K562 (cell line): ENCODE results near the gene KCNQ4. TPM values are rescaled to one million over a fixed set of nuclear protein-coding genes. Genes with fewer than 3 reads are reported as not detected.

Experiments
- ATAC-seq: fragments of 200-7000 bp; cut with Tn5 transposase; 3 replicates; pipeline ENCODE4 v1.9.1; 2020; ENCODE audit warnings: moderate library complexity
- BruUV-seq: library from RNA; stranded (reverse); fragments of 400-500 nt; replicated peaks from 2 replicates; lab custom pipeline; 2021; lab: Mats Ljungman, UMichigan
- CTCF ChIA-PET: fragments of 300-600 bp; formaldehyde crosslinking; extraction: SDS; loops from one replicate; lab custom pipeline; 2021; ENCODE audit warnings: low intra/inter-chr PET ratio; lab: Yijun Ruan, JAX
- POLR2A ChIA-PET: fragments of 300-600, 350-650 bp; sonication (Branson Sonifier 250); formaldehyde crosslinking; extraction: SDS; loops from one replicate; lab custom pipeline; 2021; ENCODE audit warnings: antibody characterized with exemption, inconsistent platforms; lab: Yijun Ruan, JAX
- DNase-seq, 4 experiments: peaks; one replicate each; pipeline versions ENCODE4 v3.0.0 to v3.0.0-alpha.2; 2011 to 2018; ENCODE audit warnings: low spot score in 3 of 4, mixed read lengths in 3 of 4; ENCODE audit errors: extremely low read depth in 1 of 4
- FAIRE-seq: peaks from 2 replicates; lab custom pipeline; 2011; peaks lifted over from hg19 to GRCh38; lab: Jason Lieb, UNC
- H2AFZ ChIP-seq: 2 replicates; pipeline ENCODE4 v1.6.0; 2011; ENCODE audit warnings: low read depth, low read length, control low read depth, inconsistent platforms
- H3K27ac ChIP-seq: fragments of 200-600 bp; 3 replicates; pipeline ENCODE4 v1.8.0; 2011; ENCODE audit warnings: low read depth, mild to moderate bottlenecking, control low read depth, inconsistent platforms, low read length, moderate library complexity, mixed read lengths; ENCODE audit errors: extremely low read depth
- H3K27me3 ChIP-seq, 2 experiments: fragments of 300-600 bp in 1 of 2; 2 replicates in 1 of 2; 3 replicates in 1 of 2; pipeline versions ENCODE4 v1.6.0 to v1.8.0; 2011; ENCODE audit warnings: inconsistent platforms in 2 of 2, low read length in 2 of 2, mild to moderate bottlenecking in 1 of 2, mixed read lengths in 1 of 2, moderate library complexity in 1 of 2; ENCODE audit not compliant: control insufficient read depth in 2 of 2, insufficient read depth in 2 of 2
- H3K36me3 ChIP-seq: fragments of 300-600 bp; 3 replicates; pipeline ENCODE4 v1.8.0; 2011; ENCODE audit warnings: mild to moderate bottlenecking, low read length, inconsistent platforms; ENCODE audit not compliant: control insufficient read depth, insufficient read depth
- H3K4me1 ChIP-seq, 2 experiments: fragments of 200-600 bp in 1 of 2; replicated peaks in 1 of 2; 2 replicates in 1 of 2; 3 replicates in 1 of 2; pipeline versions ENCODE4 v1.5.1 to v1.8.0; 2011; ENCODE audit warnings: inconsistent platforms in 2 of 2, low read length in 2 of 2, mild to moderate bottlenecking in 1 of 2, mixed read lengths in 1 of 2, moderate library complexity in 1 of 2; ENCODE audit not compliant: control insufficient read depth in 2 of 2, insufficient read depth in 2 of 2
- H3K4me2 ChIP-seq: 2 replicates; pipeline ENCODE4 v1.6.1; 2011; ENCODE audit warnings: low read length, control low read depth, inconsistent platforms, mixed read lengths; ENCODE audit not compliant: insufficient read depth
- H3K4me3 ChIP-seq: fragments of 200-600 bp; sonication (generic), shearing (Covaris generic); 2 replicates; pipeline ENCODE4 v1.5.1; 2016; ENCODE audit warnings: control low read depth, inconsistent platforms
- H3K79me2 ChIP-seq: fragments of 200-600 bp; 3 replicates; pipeline ENCODE4 v1.8.0; 2011; ENCODE audit warnings: low read length, inconsistent platforms; ENCODE audit not compliant: control insufficient read depth, insufficient read depth
- H3K9ac ChIP-seq, 2 experiments: 2 replicates each; pipeline versions ENCODE4 v1.6.0 to v1.6.1; 2011; ENCODE audit warnings: low read depth in 2 of 2, low read length in 2 of 2, control low read depth in 1 of 2, inconsistent platforms in 1 of 2, mild to moderate bottlenecking in 1 of 2, mixed read lengths in 1 of 2; ENCODE audit not compliant: insufficient read depth in 1 of 2
- H3K9me1 ChIP-seq: one replicate; pipeline ENCODE4 v1.6.0; 2011; ENCODE audit warnings: inconsistent platforms, mild to moderate bottlenecking, low read length, moderate library complexity; ENCODE audit not compliant: control insufficient read depth, insufficient read depth
- H3K9me3 ChIP-seq: replicated peaks from 2 replicates; pipeline ENCODE4 v1.5.1; 2011; ENCODE audit warnings: low read depth, low read length, inconsistent platforms; ENCODE audit not compliant: control insufficient read depth, insufficient read depth
- H4K20me1 ChIP-seq: replicated peaks from 2 replicates; pipeline ENCODE4 v1.6.1; 2011; ENCODE audit warnings: low read length, inconsistent platforms, mixed read lengths; ENCODE audit not compliant: control insufficient read depth, insufficient read depth
- BRCA1 ChIP-seq, 2 experiments: fragments of 450-650 bp in 1 of 2; sonication (generic) in 1 of 2; formaldehyde crosslinking in 1 of 2; IDR thresholded peaks; 2 replicates each; pipeline versions ENCODE4 v1.5.0 to v1.6.1; 2017 to 2020; ENCODE audit warnings: mild to moderate bottlenecking in 1 of 2, missing genetic modification reagents in 1 of 2
- CAMTA2 ChIP-seq: fragments of 250-450 bp; sonication (Bioruptor Pico); conservative IDR thresholded peaks from 2 replicates; pipeline ENCODE4 v1.5.1; 2022
- CBFA2T3 ChIP-seq: fragments of 450-650 bp; IDR thresholded peaks from 2 replicates; pipeline ENCODE4 v1.6.1; 2017
- CBFB ChIP-seq: sonication (generic); formaldehyde crosslinking; IDR thresholded peaks from 2 replicates; pipeline ENCODE4 v1.4.0; 2020; ENCODE audit warnings: mild to moderate bottlenecking, missing genetic modification reagents
- DACH1 ChIP-seq: fragments of 450-650 bp; IDR thresholded peaks from 2 replicates; pipeline ENCODE4 v1.6.1; 2018; ENCODE audit not compliant: partially characterized antibody
- DMBX1 ChIP-seq: fragments of 250-450 bp; sonication (Bioruptor Pico); IDR thresholded peaks from 2 replicates; pipeline ENCODE4 v1.8.0; 2022; ENCODE audit warnings: inconsistent platforms, mild to moderate bottlenecking, moderate library complexity, borderline replicate concordance
- PHB2 ChIP-seq: fragments of 450-650 bp; IDR thresholded peaks from 2 replicates; pipeline ENCODE4 v1.6.1; 2017; ENCODE audit warnings: low read depth
- SMARCA4 ChIP-seq: fragments of 450-650 bp; IDR thresholded peaks from 2 replicates; pipeline ENCODE4 v1.6.1; 2016
- TBP ChIP-seq: optimal IDR thresholded peaks from 2 replicates; pipeline ENCODE3; 2011; ENCODE audit warnings: low read depth, low read length, improper control_type of control experiment
- TFE3 ChIP-seq: fragments of 450-650 bp; formaldehyde crosslinking; IDR thresholded peaks from 2 replicates; pipeline ENCODE4 v1.4.0; 2020; ENCODE audit warnings: mild to moderate bottlenecking, mixed read lengths
- TSHZ1 ChIP-seq: fragments of 250-450 bp; sonication (Bioruptor Pico); IDR thresholded peaks from 2 replicates; pipeline ENCODE4 v1.4.0; 2020; ENCODE audit warnings: mild to moderate bottlenecking, moderate library complexity
- VEZF1 ChIP-seq: fragments of 200-800 bp; sonication (Bioruptor generic); IDR thresholded peaks from 2 replicates; pipeline ENCODE4 v1.6.1; 2017; ENCODE audit warnings: missing genetic modification characterization, missing compliant biosample characterization
- ZBED1 ChIP-seq: IDR thresholded peaks from 2 replicates; pipeline ENCODE4 v1.6.1; 2014
- ZBTB43 ChIP-seq: sonication (generic); formaldehyde crosslinking; IDR thresholded peaks from 2 replicates; pipeline ENCODE4 v1.8.0; 2023; ENCODE audit warnings: mild to moderate bottlenecking, missing genetic modification reagents
- ZNF431 ChIP-seq: sonication (generic); formaldehyde crosslinking; IDR thresholded peaks from 2 replicates; pipeline ENCODE4 v1.8.0; 2022; ENCODE audit warnings: mild to moderate bottlenecking, missing genetic modification reagents
- ZZZ3 ChIP-seq: fragments of 450-650 bp; IDR thresholded peaks from 2 replicates; pipeline ENCODE4 v1.6.1; 2016; ENCODE audit warnings: antibody characterized with exemption, mild to moderate bottlenecking, moderate library complexity
- WGBS: fragments of 100-300 bp; shearing (Covaris generic); methylation state at CpG from one replicate; pipeline ENCODE4 v1.1.6; 2016; ENCODE audit warnings: low coverage, mixed read lengths; ENCODE audit not compliant: insufficient coverage; ENCODE audit errors: missing lambda C conversion rate; 5-methylcytosine and 5-hydroxymethylcytosine counted together
- in situ Hi-C: fragments of 300-500 bp; cut with MboI; formaldehyde crosslinking; loops from 4 replicates; pipeline ENCODE4 v1.15.0; 2018; ENCODE audit warnings: inconsistent platforms, mixed read lengths
- intact Hi-C: fragments of 100-400 bp; cut with micrococcal nuclease; formaldehyde crosslinking; loops from 2 replicates; pipeline ENCODE4 v1.14.2; 2022
- polyA plus RNA-seq, 8 experiments: library from polyadenylated mRNA; depleted of rRNA in 4 of 8; stranded (reverse) in 5 of 8; unstranded in 3 of 8; fragments of >200 nt; fragmentation: Nextera tagmentation in 2 of 8; fragmentation: Illumina TruSeq in 1 of 8; extraction: Ambion mirVana in 2 of 8; extraction: Trizol in 1 of 8; gene quantifications; 2 replicates each; pipeline versions ENCODE4 v1.2.1 to v1.2.3, GENCODE V29; 2011 to 2014; ENCODE audit warnings: inconsistent platforms in 1 of 8, missing spikeins in 1 of 8
- total RNA-seq, 7 experiments: library from RNA; depleted of rRNA in 6 of 7; stranded (reverse); fragments of >200 nt in 6 of 7; fragmentation: Illumina TruSeq in 2 of 7; extraction: Trizol in 2 of 7; gene quantifications; 2 replicates each; pipeline versions ENCODE4 v1.2.1 to v1.2.3, GENCODE V29; 2011 to 2021; ENCODE audit warnings: low replicate concordance in 1 of 7

The KCNQ4 gene
- total and polyA plus RNA-seq, 9 of the 15 experiments (the other 6 are each of a cell fraction or from before 2014, with no cell fraction given), result 0.07 to 4.1 (median 0.79) TPM

GRCh38 chr1:40817791-40818263 lies 34.2 kb downstream of the KCNQ4 start:
- intact Hi-C loops (no loop called here), in situ Hi-C loops (no loop called here)
- no peak for TF ChIP-seq CBFA2T3
- TF ChIP-seq TFE3 (CRISPR knock-in tag), result no peak
- TF ChIP-seq PHB2, result no peak
- no peak for TF ChIP-seq TBP
- TF ChIP-seq ZZZ3, result no peak
- TF ChIP-seq DACH1, result no peak
- TF ChIP-seq VEZF1 (CRISPR knock-in tag), result no peak
- no peak for TF ChIP-seq BRCA1 (IDR thresholded peaks at IDR 0.05)
- TF ChIP-seq BRCA1 (CRISPR knock-in tag; IDR thresholded peaks at IDR 0.05), result no peak
- TF ChIP-seq ZBTB43 (CRISPR knock-in tag), result no peak
- no peak for TF ChIP-seq DMBX1 (CRISPR knock-in tag)
- TF ChIP-seq TSHZ1 (CRISPR knock-in tag), result no peak
- TF ChIP-seq ZBED1, result no peak
- TF ChIP-seq SMARCA4, result no peak
- TF ChIP-seq CAMTA2 (CRISPR knock-in tag), result no peak
- TF ChIP-seq ZNF431 (CRISPR knock-in tag), result no peak
- no peak for TF ChIP-seq CBFB (CRISPR knock-in tag)
- H3K9me1 ChIP-seq, result peaks cover 17% of the 10 kb centered on the region
- no peaks in the 10 kb centered on the region for H3K79me2 ChIP-seq
- H3K27ac ChIP-seq, result no peak overlapping the region
- H3K9ac ChIP-seq, result no peak overlapping the region
- ChIA-PET CTCF (no interaction called here), POLR2A (interaction anchor here (0.6 to 0.7 kb wide), 3 partner anchors 186 to 723 kb away, joined by 3 read pairs; partner anchors contain the start of gene ZNF684)
- 0 out of 2 replicates have a peak, but pooled peaks cover 9% of the 10 kb centered on the region for H4K20me1 ChIP-seq
- ATAC-seq (no peak), DNase-seq (no peak), FAIRE-seq (no peak)
- H3K4me2 ChIP-seq, result no peak overlapping the region
- H2AFZ ChIP-seq, result no peak overlapping the region
- H3K4me3 ChIP-seq, result no peak overlapping the region
- no TSS peak for BruUV-seq
- H3K4me1 ChIP-seq, result peaks cover 33 to 69% of the 10 kb centered on the region in 2 experiments
- H3K9me3 ChIP-seq, result no peaks in the 10 kb centered on the region
- H3K36me3 ChIP-seq, result peaks cover 12% of the 10 kb centered on the region; the same call in 2 of the 3 replicates
- 94% methylated on average over 16 of the region's 19 CpGs for WGBS
- no peaks in the 10 kb centered on the region for H3K27me3 ChIP-seq
